ENCODE data around the gene TAP1.
A peak's percentile ranks its signal among the peaks of the same experiment; 100 is the strongest.

The TAP1 gene

GRCh38 chr6:32803416-32803815 lies 50.1 kb downstream of the TAP1 start:
- no peak for DNase-seq

- no peak for DNase-seq
Observed at GRCh38 chr6:32799740-32800139, 53.8 kb downstream of the TAP1 start.

- DNase-seq: no peak
Observed at GRCh38 chr6:32799168-32799567, 54.3 kb downstream of the TAP1 start.

- peak in 47 of 56 donors; percentile 3 to 85 (median 35) for DNase-seq
Observed at GRCh38 chr6:32796848-32797776, 56.4 kb downstream of the TAP1 start.

All from nucleus accumbens (tissue), 56 donors.